GM18870 (cell line): ENCODE data around the gene TTLL11.
"Not testable (repeated sequence)": the region's sequence is repeated elsewhere in the genome, so short reads cannot be mapped to it uniquely, and the experiment has no call there.

Experiments used
- ATAC-seq: cut with Tn5 transposase; IDR thresholded peaks from one replicate; pipeline ENCODE4 v1.9.1; 2021; ENCODE audit warnings: moderate library complexity; ENCODE audit not compliant: unreplicated experiment

Gene TTLL11

DNA sequence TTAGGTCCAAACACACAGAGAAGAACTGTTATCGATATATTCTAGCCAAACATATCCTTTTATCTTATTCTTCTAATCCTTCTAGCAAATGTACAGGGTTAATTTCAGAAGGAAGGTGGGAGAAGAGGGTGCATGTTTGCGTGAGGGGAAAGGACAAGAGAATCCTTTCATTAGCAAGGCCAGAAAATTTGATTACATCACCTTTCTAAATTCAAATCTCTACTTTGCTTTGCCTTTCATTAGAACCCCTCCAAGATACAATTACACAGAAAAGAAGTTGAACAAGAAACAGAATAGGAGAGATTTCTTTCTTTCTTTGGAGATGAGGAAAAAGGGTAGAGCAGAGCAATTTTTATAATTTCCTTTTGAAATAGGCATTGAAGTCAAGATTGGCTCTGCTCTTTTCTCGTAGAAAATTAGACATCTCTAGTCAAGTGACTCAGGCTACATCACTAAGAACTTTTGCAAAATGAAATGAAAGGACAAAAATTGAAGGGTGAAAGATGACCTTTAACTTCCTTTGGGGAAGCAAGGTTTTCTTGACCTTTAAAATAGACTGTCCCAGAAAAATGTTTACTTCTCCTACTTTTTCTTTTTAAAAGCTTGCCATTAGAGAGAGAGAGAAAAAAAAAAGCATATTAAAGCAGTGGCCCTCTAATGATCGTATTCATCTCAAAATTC lies 81.2 kb downstream of the TTLL11 start:
- ATAC-seq: no peak

DNA sequence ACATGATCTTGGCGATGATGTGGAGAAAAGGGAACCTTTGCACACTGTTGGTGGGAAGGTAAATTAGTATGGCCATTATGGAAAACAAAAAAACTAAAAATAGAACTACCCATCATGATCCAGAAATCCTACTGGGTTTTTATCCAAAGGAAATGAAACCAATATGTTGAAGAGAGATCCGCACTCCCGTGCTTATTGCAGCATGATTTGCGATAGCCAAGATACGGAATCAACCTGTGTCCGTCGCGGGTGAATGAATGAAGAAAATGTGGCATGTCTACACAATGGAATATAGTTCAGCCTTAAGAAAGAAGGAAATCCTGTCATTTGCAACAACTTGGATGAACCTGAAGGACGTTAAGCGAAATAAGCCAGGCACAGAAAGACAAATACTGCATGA lies 84.5 kb downstream of the TTLL11 start:
- ATAC-seq: no peak

DNA sequence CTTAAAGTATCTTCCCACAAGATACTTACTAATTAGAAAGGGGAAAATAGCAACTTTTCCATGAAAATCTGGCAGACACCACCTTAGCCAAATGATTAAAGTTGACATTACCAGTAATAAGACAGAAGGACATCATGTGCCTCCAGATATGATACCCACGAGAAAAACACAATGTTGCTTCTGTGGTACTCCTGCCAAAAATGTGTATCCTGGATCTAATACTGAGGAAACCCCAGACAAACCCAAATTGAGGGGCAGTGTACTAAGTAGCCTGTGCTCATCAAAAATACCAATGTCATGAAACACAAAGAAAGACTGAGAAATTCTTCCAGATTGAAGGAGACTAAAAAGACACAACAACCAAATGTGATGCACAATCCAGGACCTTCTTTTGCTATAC lies 85.3 kb downstream of the TTLL11 start:
- ATAC-seq: no peak

DNA sequence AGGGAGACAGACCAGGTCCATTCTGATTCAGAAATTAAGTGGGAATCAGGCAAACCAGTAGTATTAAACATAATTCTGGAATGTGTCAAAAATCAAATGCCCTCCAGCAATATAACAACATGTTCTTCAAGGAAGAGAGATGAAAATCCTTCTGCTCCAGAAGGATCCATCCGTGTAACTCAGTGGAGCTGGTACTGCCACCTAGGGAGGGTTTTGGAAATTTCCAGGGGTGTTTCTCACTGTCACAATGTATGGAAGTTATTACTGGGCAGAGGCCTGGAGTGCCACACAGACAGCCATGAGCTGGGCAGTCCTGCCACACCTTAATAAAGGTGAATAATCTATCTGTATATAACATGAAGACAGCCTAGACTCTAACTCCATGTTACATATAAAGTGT lies 87.5 kb downstream of the TTLL11 start:
- no peak for ATAC-seq

DNA sequence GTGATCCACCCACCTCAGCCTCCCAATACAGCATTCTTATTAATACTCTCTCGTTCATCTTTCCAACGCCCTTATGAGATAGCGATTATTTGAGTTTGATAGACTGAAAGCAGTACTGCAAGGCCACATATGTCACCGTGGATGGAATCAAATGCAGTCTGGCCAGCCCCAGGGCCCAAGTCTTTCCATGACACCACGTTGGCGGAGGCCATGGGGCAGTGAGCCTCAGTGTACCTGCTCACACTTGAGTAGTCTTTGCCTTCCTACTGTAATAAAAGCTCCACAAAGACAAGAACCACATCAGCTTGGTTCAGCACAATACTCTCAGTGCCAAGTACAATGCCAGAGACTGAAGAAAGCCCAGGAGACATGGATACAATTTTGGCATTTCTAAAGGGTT lies 88.5 kb downstream of the TTLL11 start:
- ATAC-seq: no peak

DNA sequence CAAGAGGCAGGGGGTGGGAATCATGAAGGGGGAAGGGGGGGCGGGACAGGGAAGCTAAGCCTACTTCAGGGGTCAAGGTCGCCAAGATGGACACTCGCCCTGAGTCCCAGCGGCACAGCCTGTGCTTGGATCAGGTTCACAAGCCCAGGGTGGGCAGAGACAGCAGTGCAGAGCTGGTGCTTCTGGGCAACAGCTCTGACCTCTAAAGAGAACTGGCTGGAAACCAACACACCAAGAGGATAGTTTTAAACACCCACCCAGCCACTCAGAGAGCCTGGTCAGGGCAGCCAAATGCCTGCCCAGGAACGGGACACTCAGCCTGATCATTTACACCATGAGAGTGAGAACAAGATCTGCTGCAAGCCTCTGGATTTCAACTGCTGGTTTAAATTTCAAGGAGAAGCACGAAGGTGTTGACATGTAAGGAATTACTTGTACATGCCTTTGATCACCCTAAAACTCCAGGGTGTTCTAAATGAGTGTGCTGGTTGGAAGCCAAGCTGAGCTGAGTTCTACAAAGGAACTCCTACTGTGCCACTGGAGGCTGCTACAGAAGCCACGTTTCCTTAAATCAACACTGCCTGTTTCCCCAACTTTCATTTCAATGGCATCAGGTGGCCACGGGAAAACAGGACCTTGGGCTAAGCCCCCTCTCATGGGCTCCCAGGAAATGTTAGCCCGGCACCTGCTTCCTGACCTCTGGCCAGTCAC lies 91.5 kb downstream of the TTLL11 start:
- ATAC-seq: no peak

DNA sequence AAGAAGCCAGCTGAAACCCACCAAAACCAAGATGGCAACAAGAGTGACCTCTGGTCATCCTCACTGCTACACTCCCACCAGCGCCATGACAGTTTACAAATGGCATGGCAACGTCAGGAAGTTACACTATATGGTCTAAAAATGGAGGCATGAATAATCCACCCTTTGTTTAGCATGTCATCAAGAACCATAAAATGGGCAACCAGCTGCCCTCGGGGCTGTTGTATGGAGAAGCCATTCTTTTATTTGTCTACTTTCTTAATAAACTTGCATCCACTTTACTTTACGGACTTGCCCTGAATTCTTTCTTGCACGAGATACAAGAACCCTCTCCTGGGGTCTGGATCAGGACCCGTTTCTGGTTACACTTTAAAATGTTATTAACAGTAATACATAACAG lies 92.6 kb downstream of the TTLL11 start:
- ATAC-seq: not testable (repeated sequence)

DNA sequence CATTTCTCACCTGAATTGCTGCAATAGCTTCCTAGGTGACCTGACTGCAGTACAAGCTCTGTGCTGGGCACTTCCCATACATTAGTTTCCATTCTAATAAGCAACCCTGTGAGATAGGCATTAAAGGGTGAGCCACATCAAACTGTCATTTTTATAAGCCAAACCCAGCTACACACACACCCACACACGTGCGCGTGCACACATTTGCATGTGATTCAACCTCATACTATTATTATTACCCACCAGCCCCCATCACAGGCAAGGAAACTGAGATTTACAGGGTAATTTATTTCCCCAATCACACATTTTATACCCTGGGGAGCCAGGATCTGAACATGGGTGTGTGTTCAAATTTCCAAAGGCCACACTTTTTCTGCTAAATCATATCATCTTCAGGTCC lies 93.6 kb downstream of the TTLL11 start:
- no peak for ATAC-seq

DNA sequence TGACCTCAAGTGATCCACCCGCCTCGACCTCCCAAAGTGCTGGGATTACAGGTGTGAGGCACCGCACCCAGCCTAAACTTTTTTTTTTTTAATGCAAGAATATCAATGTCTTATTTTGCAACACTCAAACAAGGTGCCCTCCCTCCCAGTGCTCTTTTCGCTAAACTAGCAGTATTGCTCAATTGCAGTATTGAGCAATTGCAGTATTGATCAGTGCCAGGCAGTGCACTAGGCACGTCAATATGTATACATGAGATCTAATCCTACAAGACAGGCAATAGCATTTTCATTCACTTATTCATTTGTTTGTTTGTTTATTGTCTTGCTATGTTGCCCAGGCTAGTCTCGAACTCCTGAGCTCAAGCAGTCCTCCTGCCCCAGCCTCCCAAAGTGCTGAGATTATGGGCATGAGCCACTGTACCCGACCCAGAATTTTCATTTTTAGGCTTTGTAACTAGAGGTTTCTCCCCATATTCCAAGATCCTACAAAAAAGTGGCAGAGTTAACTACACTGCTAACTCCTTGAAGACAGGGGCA lies 94.5 kb downstream of the TTLL11 start:
- no peak for ATAC-seq

DNA sequence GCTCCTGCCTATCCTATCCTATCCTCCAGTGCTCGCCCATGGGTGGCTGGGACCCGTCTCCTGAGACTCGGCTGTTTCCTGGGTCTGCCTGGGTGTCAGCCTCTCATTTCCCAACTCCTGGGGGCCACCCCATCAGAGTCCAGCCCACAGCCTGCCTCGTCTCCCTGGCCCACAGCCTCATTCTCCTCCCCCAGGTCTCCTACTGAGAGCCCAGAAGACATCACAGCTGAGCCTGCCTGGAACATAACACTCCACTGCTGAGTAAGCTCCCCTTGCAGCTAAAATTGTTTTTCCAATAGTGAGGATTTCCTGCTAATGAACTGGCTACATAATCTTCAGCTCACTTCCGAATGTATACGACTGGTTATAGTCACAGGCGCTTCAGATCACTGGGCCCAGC lies 95.3 kb downstream of the TTLL11 start:
- ATAC-seq: no peak

DNA sequence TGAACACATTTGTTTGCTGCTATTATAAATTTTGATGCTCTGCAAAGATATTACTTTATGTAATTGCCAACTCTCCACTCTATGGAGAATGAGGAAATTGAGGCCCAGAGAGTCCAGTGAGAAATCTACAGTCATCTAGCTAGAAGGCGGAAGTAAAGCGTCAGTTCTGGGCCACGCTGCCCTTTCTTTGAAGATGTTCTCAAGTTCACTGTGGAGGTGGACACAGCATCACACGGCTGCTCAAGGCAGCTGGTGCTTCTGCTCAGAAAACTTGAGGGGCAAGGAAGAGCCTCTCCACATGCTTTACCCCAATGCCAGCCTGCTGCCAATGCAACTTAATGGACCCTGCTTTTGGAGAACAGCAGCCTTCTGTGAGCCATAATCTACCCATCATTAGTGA lies 96.3 kb downstream of the TTLL11 start:
- ATAC-seq: no peak

DNA sequence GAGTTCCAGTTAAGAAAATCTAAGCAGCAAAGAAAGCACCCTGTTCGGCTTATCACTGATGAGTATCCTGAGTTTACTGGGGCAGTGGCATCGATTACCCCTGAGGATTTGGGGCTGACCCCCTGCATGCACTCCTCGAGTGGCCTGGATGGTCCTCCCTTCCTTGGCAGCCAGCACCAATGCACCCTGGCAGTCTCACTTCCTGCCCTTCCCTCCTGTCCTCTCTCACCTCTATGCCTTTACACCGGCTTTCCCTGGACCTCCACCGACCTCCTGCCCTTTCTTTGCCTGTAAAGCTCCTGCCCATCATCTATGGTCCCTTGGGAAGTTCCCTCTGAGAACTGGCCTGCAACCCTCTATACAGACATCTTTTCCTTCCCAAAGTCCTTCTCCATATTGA lies 97.1 kb downstream of the TTLL11 start:
- ATAC-seq: no peak

DNA sequence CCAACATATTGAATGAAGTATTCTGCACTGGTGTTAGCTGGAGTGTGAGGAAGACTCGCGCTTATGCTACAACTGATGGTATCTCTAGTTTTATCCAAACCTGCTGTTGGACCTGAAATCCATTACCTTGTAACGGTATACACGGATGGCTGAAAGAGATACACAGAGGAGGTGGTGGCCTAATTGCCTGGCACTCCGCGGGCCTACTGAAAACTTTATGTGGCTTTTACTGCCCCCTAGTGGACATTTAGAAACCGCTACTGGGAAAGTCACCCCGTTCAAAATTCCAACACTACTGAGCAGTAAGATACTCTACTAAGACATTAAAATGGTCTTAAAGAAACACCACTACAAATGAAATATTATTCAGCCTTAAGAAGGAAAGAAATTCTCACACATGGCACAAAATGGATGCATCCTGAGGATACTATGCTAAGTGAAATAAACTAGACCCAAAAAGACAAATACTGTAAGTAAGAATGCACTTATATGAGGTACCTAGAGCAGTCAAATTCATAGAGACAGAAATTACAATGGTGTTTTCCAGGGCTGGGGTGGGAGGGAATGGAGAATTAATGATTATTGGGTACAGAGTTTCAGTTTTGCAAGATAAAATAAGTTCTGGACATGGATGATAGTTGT lies 100.4 kb downstream of the TTLL11 start:
- no peak for ATAC-seq

DNA sequence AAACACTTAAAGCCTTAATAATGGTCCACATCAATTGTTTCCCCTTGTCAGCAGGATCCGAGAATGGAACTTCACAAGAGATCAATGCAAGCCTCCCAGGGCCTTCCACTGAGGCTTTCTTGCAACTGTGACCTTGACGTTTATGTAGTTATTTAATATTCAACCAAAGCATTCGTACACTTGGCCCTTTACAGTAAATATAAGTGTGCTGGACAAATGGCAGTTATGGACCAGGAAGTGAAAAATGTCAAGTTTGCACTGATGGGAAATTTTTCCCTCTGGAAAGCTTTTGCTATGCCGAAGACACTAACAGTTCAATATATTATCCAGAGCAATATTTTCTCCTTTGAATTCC lies 101.8 kb downstream of the TTLL11 start:
- no peak for ATAC-seq

DNA sequence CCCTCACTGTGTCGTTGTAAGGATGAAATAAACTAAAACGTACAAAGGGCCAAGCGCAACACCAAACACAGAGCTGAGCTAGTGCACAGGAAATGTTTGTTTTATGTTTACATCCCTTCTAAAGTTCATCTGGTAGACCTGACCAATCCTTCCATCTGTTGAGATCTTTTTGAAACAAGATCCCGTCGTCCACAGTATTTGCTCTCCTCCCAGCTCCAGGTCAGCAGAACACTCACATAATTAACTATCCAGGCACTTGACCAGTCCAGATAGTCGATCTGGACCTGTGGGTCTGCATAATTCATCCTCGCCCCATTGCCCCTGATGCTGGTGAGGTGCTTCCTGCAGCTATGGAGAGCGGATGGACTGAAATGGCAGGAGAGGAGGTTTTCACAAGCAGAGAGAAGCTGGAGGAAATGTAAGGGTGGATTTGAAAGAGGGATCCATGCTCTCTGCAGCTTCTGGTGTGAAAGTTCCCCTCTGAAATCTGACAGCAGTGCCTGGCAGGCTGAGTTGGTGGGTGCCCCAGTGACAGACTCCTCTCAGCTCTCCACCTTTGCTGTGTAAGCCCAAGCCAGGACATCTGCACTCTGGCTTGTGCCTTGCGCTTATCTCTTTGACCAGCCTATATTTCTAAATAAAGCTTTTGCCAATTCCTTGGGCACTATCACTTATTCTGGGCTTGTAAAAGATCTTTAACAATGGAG lies 102.4 kb downstream of the TTLL11 start:
- no peak for ATAC-seq

DNA sequence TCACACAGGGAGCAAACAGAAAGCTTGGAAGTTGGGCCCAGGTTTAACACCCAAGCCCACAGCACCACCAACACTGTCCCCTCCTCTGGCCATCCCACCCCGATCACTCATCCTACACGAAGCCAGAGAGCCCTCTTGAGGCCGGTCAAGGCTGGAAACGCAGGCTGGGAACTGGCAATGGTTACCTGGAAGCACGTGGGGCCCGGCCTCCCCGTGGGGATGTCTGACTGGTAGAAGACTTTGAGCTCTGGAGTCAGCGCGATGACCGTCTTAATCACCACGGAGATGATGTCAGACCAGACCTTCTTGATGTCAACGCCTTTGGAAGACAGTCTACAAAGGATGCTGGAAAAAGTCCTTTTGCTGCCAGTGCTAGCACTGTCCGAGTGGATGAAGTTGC lies 104.1 kb downstream of the TTLL11 start:
- no peak for ATAC-seq

DNA sequence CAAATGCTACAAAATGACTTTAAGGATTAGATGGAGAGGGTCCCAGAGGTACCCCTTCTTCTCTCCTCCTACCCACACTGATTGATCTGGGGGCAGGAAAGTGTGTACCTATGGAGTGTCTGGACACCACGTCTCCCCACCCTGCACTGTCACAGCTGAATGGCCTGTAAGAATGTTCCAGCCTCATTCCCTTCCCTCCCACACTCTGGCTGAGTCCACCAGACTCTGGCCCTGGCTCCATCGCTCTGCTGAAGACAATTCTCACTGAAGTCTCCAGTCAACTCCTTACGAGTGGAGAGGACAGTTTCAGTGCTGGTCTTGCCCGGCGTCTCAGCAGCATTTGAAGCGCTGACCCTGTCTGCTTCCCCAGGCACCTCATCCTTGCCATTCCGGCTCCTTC lies 105.8 kb downstream of the TTLL11 start:
- ATAC-seq: no peak

DNA sequence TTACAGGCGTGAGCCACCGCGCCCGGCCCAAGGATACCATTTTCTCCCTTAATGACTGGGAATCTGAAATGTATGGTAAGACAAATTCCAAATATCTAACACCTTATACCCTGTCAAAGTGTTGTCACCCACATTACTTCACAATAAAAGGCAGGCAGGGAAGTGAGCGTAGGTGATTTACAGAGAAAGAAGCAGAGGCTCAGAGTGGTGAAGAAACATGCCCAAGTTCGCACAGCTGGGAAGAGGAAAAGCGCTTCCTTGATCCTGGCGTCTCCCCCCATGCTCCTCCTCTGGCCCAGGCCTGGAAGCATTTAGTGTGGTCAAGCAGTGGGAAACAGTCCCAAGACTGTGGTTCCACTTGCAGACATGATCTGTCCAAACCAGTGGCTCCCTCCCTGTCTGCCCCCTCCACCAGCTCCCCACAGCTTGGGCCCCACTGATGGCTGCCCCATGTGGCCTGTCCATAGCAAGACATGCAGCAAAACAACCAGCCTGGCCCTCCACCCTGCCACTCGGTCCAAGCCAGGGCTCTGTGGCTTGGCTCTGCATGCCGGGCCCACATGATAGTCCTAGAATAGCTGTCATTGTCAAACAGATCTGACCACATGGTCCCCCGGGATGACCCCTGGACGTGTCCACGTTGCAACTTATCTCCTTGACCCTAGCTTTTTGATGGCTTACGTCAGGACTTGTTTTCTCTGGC lies 107.2 kb downstream of the TTLL11 start:
- no peak for ATAC-seq

DNA sequence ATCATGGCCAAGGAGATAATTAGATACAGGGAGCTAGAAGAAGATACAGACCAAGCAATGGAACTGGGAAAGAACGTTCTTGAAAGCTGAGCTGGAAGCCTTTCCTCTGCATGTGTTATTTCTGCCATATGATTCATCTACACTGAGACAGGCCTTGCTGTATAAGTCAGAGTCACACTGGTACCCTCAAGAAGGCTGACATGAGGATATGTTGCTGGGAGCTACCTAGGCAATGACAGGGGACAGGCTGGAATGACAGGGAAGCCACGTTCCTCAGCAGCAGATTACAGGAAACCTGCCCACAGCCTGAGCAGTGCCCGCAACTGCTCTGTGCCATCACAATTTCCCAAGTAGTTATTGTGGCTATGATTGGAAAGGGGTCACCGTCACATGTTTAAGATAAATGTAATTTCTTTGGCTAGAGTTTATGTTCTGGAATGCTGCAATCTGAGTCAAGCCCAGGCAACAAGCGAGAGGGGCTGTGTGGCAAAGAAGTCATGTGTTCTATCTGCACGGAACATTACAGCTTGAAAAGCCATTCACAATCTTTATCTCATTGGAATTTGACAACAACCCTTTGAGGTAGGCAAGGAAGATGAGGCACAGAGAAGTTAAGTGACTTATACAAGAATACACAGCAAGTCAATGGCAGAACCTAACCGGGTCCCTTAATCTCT lies 108.2 kb downstream of the TTLL11 start:
- no peak for ATAC-seq

DNA sequence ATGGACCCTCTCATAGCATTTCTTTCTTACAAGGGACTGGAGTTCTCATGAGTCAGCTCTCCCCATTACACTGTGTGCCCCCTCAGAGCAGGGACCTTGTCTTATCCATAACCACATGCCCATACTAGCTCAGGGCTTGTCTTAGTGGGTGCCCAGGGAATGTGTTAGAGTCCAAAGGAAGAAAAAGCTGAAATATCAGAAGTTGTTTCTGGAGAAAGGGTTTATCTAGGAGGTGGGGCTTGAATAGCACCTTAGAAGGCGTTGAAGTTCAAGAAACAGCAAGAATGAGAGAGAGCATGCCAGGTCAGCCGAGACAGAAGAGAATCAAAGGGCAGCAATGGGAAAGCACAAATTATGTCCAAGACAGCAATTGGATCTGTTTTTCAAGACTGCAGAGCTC lies 109.4 kb downstream of the TTLL11 start:
- ATAC-seq: no peak
